H9 (cell line): ENCODE data around the gene TSPEAR. TPM values are rescaled to one million over a fixed set of nuclear protein-coding genes. Genes with fewer than 3 reads are reported as not detected.
A peak's percentile ranks its signal among the peaks of the same experiment; 100 is the strongest.
"Not testable (repeated sequence)": the region's sequence is repeated elsewhere in the genome, so short reads cannot be mapped to it uniquely, and the experiment has no call there.

Experiments
- DNase-seq: peaks from one replicate; pipeline ENCODE4 v3.0.0-alpha.2; 2017
- H2AFZ ChIP-seq: one replicate; pipeline ENCODE4 v1.6.1; 2013; ENCODE audit warnings: mild to moderate bottlenecking, low read length, control low read depth, moderate library complexity
- H2AK5ac ChIP-seq: 2 replicates; pipeline ENCODE4 v1.6.1; 2013; ENCODE audit warnings: low read length, control low read depth, mixed read lengths; ENCODE audit not compliant: insufficient read length
- H2BK120ac ChIP-seq: one replicate; pipeline ENCODE4 v1.6.1; 2013; ENCODE audit warnings: low read depth, mild to moderate bottlenecking, low read length, control low read depth, inconsistent platforms; ENCODE audit not compliant: poor library complexity, severe bottlenecking
- H2BK12ac ChIP-seq: 2 replicates; pipeline ENCODE4 v1.6.1; 2013; ENCODE audit warnings: low read length, control low read depth, mixed read lengths, low read depth; ENCODE audit not compliant: insufficient read length
- H2BK15ac ChIP-seq: 2 replicates; pipeline ENCODE4 v1.6.1; 2013; ENCODE audit warnings: low read depth, low read length, control low read depth
- H2BK20ac ChIP-seq: one replicate; pipeline ENCODE4 v1.6.1; 2013; ENCODE audit warnings: low read depth, mild to moderate bottlenecking, low read length, control low read depth, inconsistent platforms; ENCODE audit not compliant: poor library complexity, severe bottlenecking
- H2BK5ac ChIP-seq: 2 replicates; pipeline ENCODE4 v1.6.1; 2013; ENCODE audit warnings: low read length, control low read depth, mixed read lengths; ENCODE audit not compliant: insufficient read length
- H3K14ac ChIP-seq: 2 replicates; pipeline ENCODE4 v1.6.1; 2013; ENCODE audit warnings: low read length, control low read depth; ENCODE audit not compliant: insufficient read depth
- H3K18ac ChIP-seq: 2 replicates; pipeline ENCODE4 v1.6.1; 2013; ENCODE audit warnings: low read depth, mild to moderate bottlenecking, mixed read lengths, low read length, control low read depth; ENCODE audit not compliant: insufficient read length
- H3K23ac ChIP-seq: 2 replicates; pipeline ENCODE4 v1.6.1; 2013; ENCODE audit warnings: low read length, control low read depth, mixed read lengths, low read depth; ENCODE audit not compliant: insufficient read length
- H3K23me2 ChIP-seq: 2 replicates; pipeline ENCODE4 v1.6.1; 2013; ENCODE audit warnings: low read depth, mild to moderate bottlenecking, mixed read lengths, low read length, control low read depth; ENCODE audit not compliant: insufficient read length, poor library complexity, severe bottlenecking
- H3K27ac ChIP-seq: 2 replicates; pipeline ENCODE4 v1.5.1; 2013; ENCODE audit warnings: low read length, control low read depth, mixed read lengths, low read depth; ENCODE audit not compliant: insufficient read length
- H3K27me3 ChIP-seq: 2 replicates; pipeline ENCODE4 v1.6.1; 2013; ENCODE audit warnings: low read length, control low read depth, inconsistent platforms; ENCODE audit not compliant: insufficient read depth
- H3K4ac ChIP-seq: 2 replicates; pipeline ENCODE4 v1.6.1; 2013; ENCODE audit warnings: low read depth, mild to moderate bottlenecking, control low read depth, inconsistent platforms, low read length, moderate library complexity
- H3K4me1 ChIP-seq: 2 replicates; pipeline ENCODE4 v1.6.1; 2013; ENCODE audit warnings: low read length, control low read depth, inconsistent platforms; ENCODE audit not compliant: insufficient read depth
- H3K4me2 ChIP-seq: 2 replicates; pipeline ENCODE4 v1.6.1; 2013; ENCODE audit warnings: low read length, control low read depth, mixed read lengths; ENCODE audit not compliant: insufficient read length, insufficient read depth
- H3K56ac ChIP-seq: 2 replicates; pipeline ENCODE4 v1.6.1; 2013; ENCODE audit warnings: low read depth, mild to moderate bottlenecking, mixed read lengths, low read length, control low read depth; ENCODE audit not compliant: insufficient read length
- H3K79me1 ChIP-seq: 2 replicates; pipeline ENCODE4 v1.6.1; 2013; ENCODE audit warnings: low read depth, mild to moderate bottlenecking, moderate library complexity, low read length, control low read depth, inconsistent platforms; ENCODE audit not compliant: insufficient read depth, poor library complexity, severe bottlenecking
- H3K79me2 ChIP-seq: 2 replicates; pipeline ENCODE4 v1.6.1; 2013; ENCODE audit warnings: low read length, control low read depth, inconsistent platforms; ENCODE audit not compliant: insufficient read depth
- H3K9ac ChIP-seq: 2 replicates; pipeline ENCODE4 v1.6.1; 2013; ENCODE audit warnings: low read length, control low read depth, mixed read lengths; ENCODE audit not compliant: insufficient read length; ENCODE audit errors: extremely low read depth
- H3K9me3 ChIP-seq: one replicate; pipeline ENCODE4 v1.6.1; 2013; ENCODE audit warnings: low read depth, low read length, inconsistent platforms; ENCODE audit not compliant: control insufficient read depth
- H3T11ph ChIP-seq: one replicate; pipeline ENCODE4 v1.6.1; 2013; ENCODE audit warnings: mild to moderate bottlenecking, low read length, control low read depth, inconsistent platforms
- H4K20me1 ChIP-seq: one replicate; pipeline ENCODE4 v1.6.1; 2013; ENCODE audit not compliant: control insufficient read depth, insufficient read length, insufficient read depth
- H4K5ac ChIP-seq: 2 replicates; pipeline ENCODE4 v1.6.1; 2013; ENCODE audit warnings: low read depth, mild to moderate bottlenecking, mixed read lengths, low read length, control low read depth; ENCODE audit not compliant: insufficient read length
- H4K8ac ChIP-seq: replicated peaks from 2 replicates; pipeline ENCODE4 v1.6.1; 2013; ENCODE audit warnings: low read length, control low read depth, mixed read lengths, low read depth; ENCODE audit not compliant: insufficient read length
- H4K91ac ChIP-seq: 2 replicates; pipeline ENCODE4 v1.6.1; 2013; ENCODE audit warnings: low read depth, mild to moderate bottlenecking, moderate library complexity, mixed read lengths, low read length, control low read depth; ENCODE audit not compliant: insufficient read length
- H3K27ac Mint-ChIP-seq, 3 experiments: 2 replicates in 2 of 3; 3 replicates in 1 of 3; pipeline ENCODE4 v1.8.0; 2020 to 2021; ENCODE audit warnings: mixed read lengths in 3 of 3, mild to moderate bottlenecking in 1 of 3, moderate library complexity in 1 of 3
- H3K27me3 Mint-ChIP-seq: 2 replicates; pipeline ENCODE4 v1.8.0; 2021; ENCODE audit warnings: low read depth, mild to moderate bottlenecking, moderate library complexity, mixed read lengths
- H3K36me3 Mint-ChIP-seq, 3 experiments: 2 replicates in 2 of 3; 3 replicates in 1 of 3; pipeline ENCODE4 v1.8.0; 2020 to 2021; ENCODE audit warnings: low read depth in 3 of 3, mixed read lengths in 3 of 3; ENCODE audit not compliant: insufficient read depth in 1 of 3
- H3K4me1 Mint-ChIP-seq, 2 experiments: 2 replicates each; pipeline ENCODE4 v1.8.0; 2020; ENCODE audit warnings: mixed read lengths in 2 of 2
- H3K4me3 Mint-ChIP-seq, 2 experiments: 2 replicates in 1 of 2; 3 replicates in 1 of 2; pipeline ENCODE4 v1.8.0; 2020 to 2021; ENCODE audit warnings: mild to moderate bottlenecking in 2 of 2, mixed read lengths in 2 of 2, moderate library complexity in 1 of 2
- H3K9me3 Mint-ChIP-seq, 2 experiments: 2 replicates in 1 of 2; 3 replicates in 1 of 2; pipeline ENCODE4 v1.8.0; 2020; ENCODE audit warnings: mild to moderate bottlenecking in 2 of 2, mixed read lengths in 2 of 2, moderate library complexity in 1 of 2
- CTCF ChIP-seq: fragments of 200-600 bp; sonication (generic); conservative IDR thresholded peaks from 3 replicates; pipeline ENCODE4 v1.8.0; 2021; ENCODE audit warnings: antibody characterized with exemption, mild to moderate bottlenecking
- whole genome bisulfite sequencing: extraction: QIAGEN DNeasy Blood & Tissue Kit; methylation state at CpG from one replicate; pipeline ENCODE4 v1.1.7; 2013; ENCODE audit warnings: missing lambda C conversion rate, low lambda C conversion rate, mixed read lengths; ENCODE audit not compliant: insufficient read length; ENCODE audit errors: extremely low coverage; 5-methylcytosine and 5-hydroxymethylcytosine counted together
- total RNA-seq: library from RNA; stranded (reverse); gene quantifications from 2 replicates; pipeline ENCODE4 v1.2.1, GENCODE V29; 2021

TSPEAR gene
- total RNA-seq, 1 experiment from 2014 or later: 1.3 TPM

- no peak overlapping the region for H3K4me3 Mint-ChIP-seq
- Histone ChIP-seq H4K5ac (no peak overlapping the region), H2BK120ac (no peak overlapping the region), H3K23ac (no peak overlapping the region), H2AK5ac (no peak overlapping the region), H3K27me3 (no peaks in the 10 kb centered on the region; the same call in 1 of the 2 replicates), H2BK12ac (no peak overlapping the region), H3K79me1 (no peaks in the 10 kb centered on the region), H2BK5ac (no peak overlapping the region), H3K4ac (no peak overlapping the region), H3K9ac (no peak overlapping the region), H3K18ac (no peak overlapping the region), H3K27ac (no peak overlapping the region), H3K79me2 (no peaks in the 10 kb centered on the region), H3K9me3 (no peaks in the 10 kb centered on the region), H3K4me1 (peaks cover 8% of the 10 kb centered on the region; the same call in 1 of the 2 replicates), H3K23me2 (no peaks in the 10 kb centered on the region), H3K14ac (peak overlapping the region; percentile 8), H3K56ac (no peak overlapping the region), H2BK20ac (no peak overlapping the region), H4K91ac (no peak overlapping the region), H3T11ph (no peak overlapping the region), H2BK15ac (no peak overlapping the region), H3K4me2 (no peak overlapping the region), H4K20me1 (no peaks in the 10 kb centered on the region), H4K8ac (no peak overlapping the region), H2AFZ (no peak overlapping the region)
- WGBS: no CpG with 5 or more reads among the region's 35 CpGs
- H3K9me3 Mint-ChIP-seq: peaks cover 6 to 9% of the 10 kb centered on the region in 2 experiments; a peak in 4 of 5 replicates
- H3K27me3 Mint-ChIP-seq: peaks cover 14% of the 10 kb centered on the region
- H3K27ac Mint-ChIP-seq: peak overlapping the region in 2 of 3 experiments; percentile 66 to 81; a peak in 3 of 7 replicates
- DNase-seq: peak; percentile 57
- H3K4me1 Mint-ChIP-seq: peaks cover 66 to 71% of the 10 kb centered on the region in 2 experiments
- TF ChIP-seq CTCF: no peak
- H3K36me3 Mint-ChIP-seq: peaks cover 3 to 10% (median 7%) of the 10 kb centered on the region in 3 experiments; a peak in 5 of 7 replicates
These were observed 13.3 kb downstream of the TSPEAR start for GRCh38 chr21:44697811-44698734.

DNA sequence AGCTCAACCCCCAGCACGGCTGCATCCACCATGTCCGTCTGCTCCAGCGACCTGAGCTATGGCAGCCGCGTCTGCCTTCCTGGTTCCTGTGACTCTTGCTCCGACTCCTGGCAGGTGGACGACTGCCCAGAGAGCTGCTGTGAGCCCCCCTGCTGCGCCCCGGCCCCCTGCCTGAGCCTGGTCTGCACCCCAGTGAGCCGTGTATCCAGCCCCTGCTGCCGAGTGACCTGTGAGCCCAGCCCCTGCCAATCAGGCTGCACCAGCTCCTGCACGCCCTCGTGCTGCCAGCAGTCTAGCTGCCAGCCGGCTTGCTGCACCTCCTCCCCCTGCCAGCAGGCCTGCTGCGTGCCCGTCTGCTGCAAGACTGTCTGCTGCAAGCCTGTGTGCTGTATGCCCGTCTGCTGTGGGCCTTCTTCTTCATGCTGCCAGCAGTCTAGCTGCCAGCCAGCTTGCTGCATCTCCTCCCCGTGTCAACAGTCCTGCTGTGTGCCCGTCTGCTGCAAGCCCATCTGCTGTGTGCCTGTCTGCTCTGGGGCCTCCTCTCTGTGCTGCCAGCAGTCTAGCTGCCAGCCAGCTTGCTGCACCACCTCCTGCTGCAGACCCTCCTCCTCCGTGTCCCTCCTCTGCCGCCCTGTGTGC lies 14.1 kb downstream of the TSPEAR start, which contains the start of gene KRTAP10-12:
TSS of gene KRTAP10-12 (plus strand) at position 1 of the 639 bp plus-strand sequence. CDS start at position 31, 30 bp downstream.
- not testable (repeated sequence) for H2AK5ac ChIP-seq, H3K79me2 ChIP-seq, H3K9me3 ChIP-seq, H3K9ac ChIP-seq, H3K23ac ChIP-seq, H2BK5ac ChIP-seq, H4K91ac ChIP-seq, H4K20me1 ChIP-seq, H3K23me2 ChIP-seq, H3K4ac ChIP-seq, H3K79me1 ChIP-seq, H3K18ac ChIP-seq, H2AFZ ChIP-seq, H3K4me1 ChIP-seq, H3K27ac ChIP-seq, H3K27me3 Mint-ChIP-seq, DNase-seq, H3K56ac ChIP-seq, H3K14ac ChIP-seq, H3K4me3 Mint-ChIP-seq, H3K27me3 ChIP-seq, H2BK12ac ChIP-seq, H4K5ac ChIP-seq, H3T11ph ChIP-seq, H2BK120ac ChIP-seq, H2BK15ac ChIP-seq, H4K8ac ChIP-seq, H2BK20ac ChIP-seq
- no CpG with 5 or more reads among the region's 21 CpGs for WGBS
- H3K4me1 Mint-ChIP-seq: peaks cover 58 to 63% of the 10 kb centered on the region in 2 experiments
- peak within 1 kb of the TSS in 2 of 3 experiments; percentile 50 to 70; a peak in 3 of 7 replicates for H3K27ac Mint-ChIP-seq
- H3K9me3 Mint-ChIP-seq: peaks cover 14 to 17% of the 10 kb centered on the region in 2 experiments
- peak within 1 kb of the TSS; percentile 20 for H3K4me2 ChIP-seq
- H3K36me3 Mint-ChIP-seq: peaks cover 7 to 18% (median 7%) of the 10 kb centered on the region in 3 experiments; a peak in 6 of 7 replicates
